Femur (tissue), 1 donor: ENCODE data around the gene TMEM143.

ENCODE experiments used
- DNase-seq: peaks from one replicate; pipeline ENCODE4 v3.0.0-alpha.2; 2017

TMEM143 gene

GRCh38 chr19:48354332-48354992 is 9.3 kb downstream of the TMEM143 start:
- DNase-seq = no peak

GRCh38 chr19:48353677-48354076 is 10.1 kb downstream of the TMEM143 start:
- no peak for DNase-seq

- DNase-seq = peak; percentile 69
These were observed 12.4 kb downstream of the TMEM143 start for GRCh38 chr19:48351341-48351752.

GRCh38 chr19:48350856-48351255 is 12.9 kb downstream of the TMEM143 start:
- no peak for DNase-seq

- DNase-seq = no peak
These were observed 15.0 kb downstream of the TMEM143 start for GRCh38 chr19:48348737-48349136.

GRCh38 chr19:48348045-48348444 is 15.7 kb downstream of the TMEM143 start:
- no peak for DNase-seq

- DNase-seq = no peak
These were observed 17.5 kb downstream of the TMEM143 start for GRCh38 chr19:48346191-48346590.

GRCh38 chr19:48344892-48345291 is 18.8 kb downstream of the TMEM143 start:
- DNase-seq = no peak

- no peak for DNase-seq
These were observed 20.7 kb downstream of the TMEM143 start for GRCh38 chr19:48342841-48343540.

GRCh38 chr19:48342414-48342738 is 21.4 kb downstream of the TMEM143 start:
- DNase-seq = no peak

GRCh38 chr19:48341515-48342413 is 22.0 kb downstream of the TMEM143 start:
- DNase-seq = no peak

- DNase-seq = no peak
These were observed 22.7 kb downstream of the TMEM143 start for GRCh38 chr19:48340995-48341394.

GRCh38 chr19:48338802-48339503 is 24.8 kb downstream of the TMEM143 start:
- DNase-seq = no peak

GRCh38 chr19:48338253-48338755 is 25.4 kb downstream of the TMEM143 start:
- DNase-seq = no peak

GRCh38 chr19:48333467-48334384 is 30.0 kb downstream of the TMEM143 start:
- DNase-seq = peak; percentile 93

- DNase-seq = peak; percentile 95
These were observed 30.9 kb downstream of the TMEM143 start for GRCh38 chr19:48332662-48333466.

- no peak for DNase-seq
These were observed 31.4 kb downstream of the TMEM143 start for GRCh38 chr19:48332351-48332661.

- DNase-seq = peak; percentile 82
These were observed 33.6 kb downstream of the TMEM143 start for GRCh38 chr19:48330012-48330681.

- no peak for DNase-seq
These were observed 34.4 kb downstream of the TMEM143 start for GRCh38 chr19:48329167-48329891.
